ENCODE data around the gene GALNT16.

GRCh38 chr14:69268763-69269162, 8.8 kb downstream of the GALNT16 start:
- TF ChIP-seq POLR2AphosphoS5 (IDR thresholded peaks at IDR 0.05): no peak
- TF ChIP-seq CTCF (IDR thresholded peaks at IDR 0.05): no peak
